CD14-positive monocyte (primary cell): ENCODE data around the gene GMCL2. TPM values are rescaled to one million over a fixed set of nuclear protein-coding genes. Genes with fewer than 3 reads are reported as not detected.

ENCODE experiments used
- DNase-seq, 3 donors: peaks; one replicate each; pipeline ENCODE4 v3.0.0-alpha.2; 2011 to 2022
- H2AFZ ChIP-seq: 2 replicates; pipeline ENCODE4 v1.6.0; 2012; ENCODE audit warnings: mild to moderate bottlenecking, low read depth, low read length, inconsistent platforms; ENCODE audit not compliant: insufficient read depth, poor library complexity, severe bottlenecking
- H3K27ac ChIP-seq, 2 donors: 1 replicate in 1 of 2; 2 replicates in 1 of 2; pipeline ENCODE4 v1.5.1; 2012 to 2013; ENCODE audit warnings: low read length in 2 of 2, control low read depth in 1 of 2, inconsistent platforms in 1 of 2, low read depth in 1 of 2, mild to moderate bottlenecking in 1 of 2
- H3K27me3 ChIP-seq, 2 donors: one replicate each; pipeline versions ENCODE4 v1.6.0 to v1.6.1; 2011 to 2013; ENCODE audit warnings: low read length in 2 of 2; ENCODE audit not compliant: control insufficient read depth in 2 of 2, insufficient read depth in 2 of 2
- H3K36me3 ChIP-seq, 2 donors: replicated peaks in 1 of 2; 1 replicate in 1 of 2; 2 replicates in 1 of 2; pipeline versions ENCODE4 v1.5.1 to v1.6.1; 2012 to 2013; ENCODE audit warnings: low read length in 2 of 2, control low read depth in 1 of 2, inconsistent platforms in 1 of 2, mild to moderate bottlenecking in 1 of 2; ENCODE audit not compliant: insufficient read depth in 2 of 2, control insufficient read depth in 1 of 2
- H3K4me1 ChIP-seq, 2 donors: 1 replicate in 1 of 2; 2 replicates in 1 of 2; pipeline versions ENCODE4 v1.5.1 to v1.6.1; 2012 to 2013; ENCODE audit warnings: low read length in 2 of 2, control low read depth in 1 of 2, inconsistent platforms in 1 of 2, mild to moderate bottlenecking in 1 of 2, moderate library complexity in 1 of 2; ENCODE audit not compliant: insufficient read depth in 2 of 2, control insufficient read depth in 1 of 2
- H3K4me2 ChIP-seq: replicated peaks from 2 replicates; pipeline ENCODE3; 2012; ENCODE audit warnings: low read length, moderate library complexity, mild to moderate bottlenecking; ENCODE audit not compliant: poor library complexity, severe bottlenecking; ENCODE audit errors: extremely low read depth
- H3K4me3 ChIP-seq, 3 experiments: fragments of 200-600 bp in 1 of 3; sonication (generic) in 1 of 3; replicated peaks in 1 of 3; 1 replicate in 2 of 3; 2 replicates in 1 of 3; pipeline ENCODE4 v1.5.1; 2011 to 2013; ENCODE audit warnings: low read length in 3 of 3, mild to moderate bottlenecking in 3 of 3, control low read depth in 2 of 3, low read depth in 2 of 3, inconsistent platforms in 1 of 3, moderate library complexity in 1 of 3
- H3K79me2 ChIP-seq: 2 replicates; pipeline ENCODE4 v1.6.0; 2012; ENCODE audit warnings: mild to moderate bottlenecking, control low read depth, inconsistent platforms, low read length, moderate library complexity; ENCODE audit not compliant: insufficient read depth
- H3K9ac ChIP-seq: 2 replicates; pipeline ENCODE4 v1.6.0; 2017; ENCODE audit warnings: low read length, mild to moderate bottlenecking; ENCODE audit not compliant: insufficient read depth, poor library complexity, severe bottlenecking
- H3K9me3 ChIP-seq, 2 donors: replicated peaks in 1 of 2; 1 replicate in 1 of 2; 2 replicates in 1 of 2; pipeline versions ENCODE4 v1.5.1 to v1.6.1; 2012 to 2013; ENCODE audit warnings: low read length in 2 of 2, control low read depth in 1 of 2; ENCODE audit not compliant: control insufficient read depth in 1 of 2, insufficient read depth in 1 of 2
- H4K20me1 ChIP-seq: 2 replicates; pipeline ENCODE4 v1.6.0; 2012; ENCODE audit warnings: mild to moderate bottlenecking, low read length, control low read depth, moderate library complexity; ENCODE audit not compliant: insufficient read depth
- H3K27ac Mint-ChIP-seq, 7 donors: one replicate each; pipeline ENCODE4 v1.8.0; 2020; ENCODE audit warnings: mild to moderate bottlenecking in 7 of 7, mixed read lengths in 7 of 7, moderate library complexity in 6 of 7, inconsistent platforms in 2 of 7
- H3K27me3 Mint-ChIP-seq, 3 donors: one replicate each; pipeline ENCODE4 v1.8.0; 2021 to 2022; ENCODE audit warnings: low read depth in 3 of 3, mild to moderate bottlenecking in 3 of 3, mixed read lengths in 3 of 3, moderate library complexity in 3 of 3, inconsistent platforms in 1 of 3
- H3K36me3 Mint-ChIP-seq, 2 donors: one replicate each; pipeline ENCODE4 v1.8.0; 2020; ENCODE audit warnings: mixed read lengths in 2 of 2, inconsistent platforms in 1 of 2, mild to moderate bottlenecking in 1 of 2
- H3K4me1 Mint-ChIP-seq: one replicate; pipeline ENCODE4 v1.8.0; 2020; ENCODE audit warnings: mild to moderate bottlenecking, mixed read lengths
- H3K4me3 Mint-ChIP-seq, 2 donors: one replicate each; pipeline ENCODE4 v1.8.0; 2020; ENCODE audit warnings: mild to moderate bottlenecking in 2 of 2, mixed read lengths in 2 of 2, moderate library complexity in 1 of 2
- H3K9me3 Mint-ChIP-seq, 7 donors: one replicate each; pipeline ENCODE4 v1.8.0; 2020 to 2022; ENCODE audit warnings: mixed read lengths in 7 of 7, mild to moderate bottlenecking in 6 of 7, moderate library complexity in 6 of 7, inconsistent platforms in 2 of 7
- CTCF ChIP-seq: fragments of 200-600 bp; IDR thresholded peaks from one replicate; pipeline ENCODE4 v1.8.0; 2022; ENCODE audit warnings: antibody characterized with exemption, mild to moderate bottlenecking
- WGBS: methylation state at CpG from one replicate; pipeline ENCODE4 v1.1.5; 2013; ENCODE audit warnings: missing lambda C conversion rate; ENCODE audit not compliant: insufficient coverage; 5-methylcytosine and 5-hydroxymethylcytosine counted together
- intact Hi-C, 2 donors: fragments of 100-400 bp; cut with micrococcal nuclease; formaldehyde crosslinking; loops; one replicate each; pipeline versions ENCODE4 v1.15.0 to v1.15.1; 2023
- polyA plus RNA-seq, 3 donors: library from polyadenylated mRNA; depleted of rRNA in 1 of 3; unstranded in 2 of 3; stranded (reverse) in 1 of 3; fragments of 300-500 nt in 2 of 3; fragments of >200 nt in 1 of 3; fragmentation: Illumina TruSeq in 2 of 3; gene quantifications; 1 replicate in 2 of 3; 2 replicates in 1 of 3; pipeline ENCODE4 v1.2.3, GENCODE V29; 2012 to 2021

Gene GMCL2
- polyA plus RNA-seq, 3 donors = not detected

- Histone ChIP-seq H2AFZ (no peak overlapping the region), H3K9me3 (no peaks in the 10 kb centered on the region), H4K20me1 (peaks cover 83% of the 10 kb centered on the region), H3K4me3 (no peak overlapping the region), H3K36me3 (peaks cover 59 to 77% of the 10 kb centered on the region in 2 donors), H3K27ac (peak overlapping the region in 1 of 2 donors; percentile 9), H3K27me3 (no peaks in the 10 kb centered on the region), H3K79me2 (peaks cover 46% of the 10 kb centered on the region), H3K4me1 (peaks cover 20 to 33% of the 10 kb centered on the region in 2 donors), H3K4me2 (no peak overlapping the region), H3K9ac (no peak overlapping the region)
- Mint-ChIP-seq H3K27ac (peak overlapping the region in 1 of 7 donors; percentile 49), H3K4me1 (peaks cover 32% of the 10 kb centered on the region), H3K9me3 (peaks cover 0 to 2% (median 0%) of the 10 kb centered on the region in 7 donors), H3K4me3 (no peak overlapping the region), H3K27me3 (peaks cover 0 to 2% (median 0%) of the 10 kb centered on the region in 3 donors), H3K36me3 (peaks cover 65 to 78% of the 10 kb centered on the region in 2 donors)
- TF ChIP-seq CTCF = no peak
- DNase-seq = no peak
- 97% methylated on average over 11 of the region's 11 CpGs for WGBS
- intact Hi-C loops = no loop called here
Measured at GRCh38 chr5:178228609-178229008, 41.4 kb upstream of the GMCL2 start.

DNA sequence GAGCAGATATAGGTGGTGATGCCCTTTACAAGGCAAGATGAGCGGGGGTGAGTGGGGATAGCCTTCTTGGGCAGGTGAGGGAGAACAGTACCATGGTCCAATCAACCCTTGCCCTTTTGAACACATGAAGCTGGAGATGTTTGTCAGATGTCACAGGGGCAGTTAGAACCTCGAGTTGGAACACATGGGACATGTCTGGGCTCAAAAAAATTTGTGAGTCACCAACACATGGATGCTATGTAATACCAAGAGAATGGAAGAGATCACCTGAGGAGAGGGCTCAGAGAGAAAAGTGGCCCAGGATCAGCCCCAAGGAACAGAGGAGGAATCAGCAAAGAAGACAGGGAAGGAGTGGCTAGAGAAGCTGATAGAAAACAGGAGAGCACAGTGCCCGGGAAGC, 40.8 kb upstream of the GMCL2 start:
- no peak for DNase-seq
- 78% methylated on average over 2 of the region's 3 CpGs for WGBS
- H3K36me3 Mint-ChIP-seq = peaks cover 71 to 84% of the 10 kb centered on the region in 2 donors
- Histone ChIP-seq H3K9me3 (no peaks in the 10 kb centered on the region), H3K9ac (no peak overlapping the region), H4K20me1 (peaks cover 90% of the 10 kb centered on the region), H3K36me3 (peaks cover 65 to 84% of the 10 kb centered on the region in 2 donors), H2AFZ (no peak overlapping the region), H3K4me2 (no peak overlapping the region), H3K79me2 (peaks cover 46% of the 10 kb centered on the region), H3K27ac (no peak overlapping the region), H3K4me3 (no peak overlapping the region), H3K27me3 (no peaks in the 10 kb centered on the region), H3K4me1 (peaks cover 16 to 27% of the 10 kb centered on the region in 2 donors)
- intact Hi-C loops = no loop called here
- peaks cover 0 to 2% (median 0%) of the 10 kb centered on the region in 3 donors for H3K27me3 Mint-ChIP-seq
- no peak for TF ChIP-seq CTCF
- H3K4me1 Mint-ChIP-seq = peaks cover 33% of the 10 kb centered on the region
- no peak overlapping the region for H3K4me3 Mint-ChIP-seq
- H3K27ac Mint-ChIP-seq = peak overlapping the region in 4 of 7 donors; percentile 11 to 46 (median 27)
- peaks cover 0 to 3% (median 0%) of the 10 kb centered on the region in 7 donors for H3K9me3 Mint-ChIP-seq
